ENCODE data around the gene KLHL3.

The KLHL3 gene

DNA sequence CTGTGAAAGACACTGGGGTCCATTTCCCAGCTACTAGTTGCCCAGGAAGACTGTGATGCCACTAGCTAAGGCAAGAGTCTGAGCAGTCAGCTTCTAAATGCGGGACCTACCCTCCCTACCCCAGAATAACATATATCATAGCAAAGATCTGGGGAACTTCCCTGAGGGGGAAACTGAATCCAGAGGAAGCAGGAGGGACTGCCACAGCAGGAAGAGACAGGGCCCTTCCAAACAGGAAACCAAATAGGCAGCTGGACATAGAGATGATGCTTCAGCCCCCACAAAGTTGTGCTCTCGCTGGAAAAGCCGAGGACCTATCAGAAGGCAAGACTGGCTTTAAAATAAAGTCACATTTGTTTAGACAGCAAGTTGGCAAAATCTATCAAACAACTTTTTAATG lies 51.1 kb downstream of the KLHL3 start:
- DNase-seq (ENCODE audit: low spot score) = no peak
- no peak overlapping the region for H3K18ac ChIP-seq (ENCODE audit: low read length)
- no peak overlapping the region for H4K8ac ChIP-seq (ENCODE audit: low read depth, low read length)
- no peak overlapping the region for H2BK120ac ChIP-seq (ENCODE audit: low read depth, low read length)
- no peak overlapping the region for H2AK5ac ChIP-seq (ENCODE audit: low read depth, low read length)
- no peak overlapping the region for H2AFZ ChIP-seq (ENCODE audit: low read length)
- no peak overlapping the region for H3K23ac ChIP-seq (ENCODE audit: low read depth, low read length, poor library complexity)
- H2BK15ac ChIP-seq (ENCODE audit: low read length) = no peak overlapping the region
- no CpG with 5 or more reads among the region's 3 CpGs for WGBS, 2 donors (ENCODE audit: extremely low coverage in 2 of 2, insufficient read length in 2 of 2, insufficient replicate concordance in 1 of 2)
- no peak overlapping the region for H2BK5ac ChIP-seq (ENCODE audit: low read length)
- H3K27ac ChIP-seq (replicated peaks; ENCODE audit: low read length) = no peak overlapping the region
- no peaks in the 10 kb centered on the region for H3K27me3 ChIP-seq (ENCODE audit: control insufficient read depth in 3 of 3, insufficient read depth in 3 of 3, low read depth in 1 of 3, low read length in 3 of 3)
- no peak overlapping the region for H3K4me2 ChIP-seq (ENCODE audit: insufficient read depth, low read length, poor library complexity, severe bottlenecking)
- H2BK12ac ChIP-seq (ENCODE audit: low read length) = no peak overlapping the region
- H3K36me3 ChIP-seq (replicated peaks in 1 of 2; ENCODE audit: control insufficient read depth in 2 of 2, insufficient read depth in 2 of 2, low read length in 2 of 2) = peaks cover 0 to 8% of the 10 kb centered on the region in 2 donors
- no peaks in the 10 kb centered on the region for H3K9me3 ChIP-seq (replicated peaks in 1 of 2; ENCODE audit: control insufficient read depth in 2 of 2, insufficient read depth in 1 of 2, low read depth in 1 of 2, low read length in 2 of 2)
- no peak overlapping the region for H3K4me3 ChIP-seq (ENCODE audit: low read length in 2 of 2)
- peaks cover 0 to 4% of the 10 kb centered on the region in 2 donors for H3K4me1 ChIP-seq (ENCODE audit: control insufficient read depth in 2 of 2, insufficient read depth in 1 of 2, low read depth in 1 of 2, low read length in 2 of 2)
- no peak overlapping the region for H3K9ac ChIP-seq (ENCODE audit: low read depth, low read length, poor library complexity)
- H4K91ac ChIP-seq (ENCODE audit: low read depth, low read length, poor library complexity) = no peak overlapping the region
- no peaks in the 10 kb centered on the region for H3K79me1 ChIP-seq (ENCODE audit: low read depth, low read length)
- H3K14ac ChIP-seq (ENCODE audit: low read length) = no peak overlapping the region
- no peak overlapping the region for H3K4ac ChIP-seq (ENCODE audit: low read length)

DNA sequence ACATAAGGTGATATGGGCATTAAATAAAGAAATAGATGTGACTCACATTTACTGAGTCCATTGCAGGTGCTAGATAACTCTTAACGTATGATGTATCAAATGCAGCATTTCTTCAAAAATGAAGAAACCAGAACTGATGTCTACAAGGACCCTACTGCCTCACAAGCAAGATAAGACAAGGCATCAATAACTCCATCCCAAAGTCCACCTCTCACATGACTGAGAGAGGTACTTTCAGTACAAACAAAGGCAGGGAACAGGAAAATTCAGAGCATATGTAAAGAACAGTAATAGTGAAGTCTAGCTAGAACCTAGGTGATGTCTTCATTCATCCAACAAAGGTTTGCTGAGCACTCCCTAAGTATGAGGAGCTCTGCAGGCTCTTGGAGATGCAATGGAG lies 54.7 kb downstream of the KLHL3 start:
- Histone ChIP-seq H2BK15ac (ENCODE audit: low read length) (no peak overlapping the region), H3K4ac (ENCODE audit: low read length) (no peak overlapping the region), H3K23ac (ENCODE audit: low read depth, low read length, poor library complexity) (no peak overlapping the region), H3K4me2 (ENCODE audit: insufficient read depth, low read length, poor library complexity, severe bottlenecking) (no peak overlapping the region), H3K4me1 (ENCODE audit: control insufficient read depth in 2 of 2, insufficient read depth in 1 of 2, low read depth in 1 of 2, low read length in 2 of 2) (peaks cover 0 to 4% of the 10 kb centered on the region in 2 donors), H3K9ac (ENCODE audit: low read depth, low read length, poor library complexity) (no peak overlapping the region), H2AFZ (ENCODE audit: low read length) (no peak overlapping the region), H2BK5ac (ENCODE audit: low read length) (no peak overlapping the region), H3K9me3 (replicated peaks in 1 of 2; ENCODE audit: control insufficient read depth in 2 of 2, insufficient read depth in 1 of 2, low read depth in 1 of 2, low read length in 2 of 2) (no peaks in the 10 kb centered on the region), H3K27me3 (ENCODE audit: control insufficient read depth in 3 of 3, insufficient read depth in 3 of 3, low read depth in 1 of 3, low read length in 3 of 3) (no peaks in the 10 kb centered on the region), H3K4me3 (ENCODE audit: low read length in 2 of 2) (no peak overlapping the region), H2BK120ac (ENCODE audit: low read depth, low read length) (no peak overlapping the region), H3K18ac (ENCODE audit: low read length) (no peak overlapping the region), H3K79me1 (ENCODE audit: low read depth, low read length) (no peaks in the 10 kb centered on the region), H3K14ac (ENCODE audit: low read length) (no peak overlapping the region), H2AK5ac (ENCODE audit: low read depth, low read length) (no peak overlapping the region), H4K91ac (ENCODE audit: low read depth, low read length, poor library complexity) (no peak overlapping the region), H2BK12ac (ENCODE audit: low read length) (no peak overlapping the region), H3K27ac (replicated peaks; ENCODE audit: low read length) (no peak overlapping the region), H3K36me3 (replicated peaks in 1 of 2; ENCODE audit: control insufficient read depth in 2 of 2, insufficient read depth in 2 of 2, low read length in 2 of 2) (peaks cover 0 to 2% of the 10 kb centered on the region in 2 donors), H4K8ac (ENCODE audit: low read depth, low read length) (no peak overlapping the region)
- WGBS, 2 donors (ENCODE audit: extremely low coverage in 2 of 2, insufficient read length in 2 of 2, insufficient replicate concordance in 1 of 2) = no CpG with 5 or more reads among the region's 1 CpG
- DNase-seq (ENCODE audit: low spot score) = no peak

DNA sequence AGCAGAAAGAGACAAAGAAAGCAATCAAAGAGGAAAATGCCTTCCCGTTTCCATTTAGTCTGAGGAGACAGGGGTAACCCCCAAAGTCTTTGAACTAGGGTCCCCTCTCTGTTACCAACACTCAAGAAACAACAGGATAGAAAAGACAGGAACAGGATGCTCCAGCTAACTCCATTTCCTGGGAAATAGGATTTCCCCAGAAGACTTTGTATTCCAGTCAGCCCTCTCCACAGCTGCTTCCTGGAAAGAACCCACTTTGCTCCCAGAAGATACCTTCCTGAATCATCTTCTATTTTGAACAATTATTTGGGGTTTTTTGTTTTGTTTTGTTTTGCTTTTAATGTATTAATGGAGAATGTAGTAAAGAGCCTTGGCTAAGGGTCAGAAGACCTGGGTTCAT lies 56.0 kb downstream of the KLHL3 start:
- no peak overlapping the region for H2AFZ ChIP-seq (ENCODE audit: low read length)
- H3K18ac ChIP-seq (ENCODE audit: low read length) = no peak overlapping the region
- H3K27ac ChIP-seq (replicated peaks; ENCODE audit: low read length) = no peak overlapping the region
- H2BK15ac ChIP-seq (ENCODE audit: low read length) = no peak overlapping the region
- no CpG with 5 or more reads among the region's 1 CpG for WGBS, 2 donors (ENCODE audit: extremely low coverage in 2 of 2, insufficient read length in 2 of 2, insufficient replicate concordance in 1 of 2)
- H3K4me1 ChIP-seq (ENCODE audit: control insufficient read depth in 2 of 2, insufficient read depth in 1 of 2, low read depth in 1 of 2, low read length in 2 of 2) = peaks cover 0 to 4% of the 10 kb centered on the region in 2 donors
- no peaks in the 10 kb centered on the region for H3K27me3 ChIP-seq (ENCODE audit: control insufficient read depth in 3 of 3, insufficient read depth in 3 of 3, low read depth in 1 of 3, low read length in 3 of 3)
- H3K4ac ChIP-seq (ENCODE audit: low read length) = no peak overlapping the region
- no peak overlapping the region for H3K4me2 ChIP-seq (ENCODE audit: insufficient read depth, low read length, poor library complexity, severe bottlenecking)
- H3K9me3 ChIP-seq (replicated peaks in 1 of 2; ENCODE audit: control insufficient read depth in 2 of 2, insufficient read depth in 1 of 2, low read depth in 1 of 2, low read length in 2 of 2) = no peaks in the 10 kb centered on the region
- no peak overlapping the region for H4K8ac ChIP-seq (ENCODE audit: low read depth, low read length)
- no peak overlapping the region for H2BK120ac ChIP-seq (ENCODE audit: low read depth, low read length)
- H3K9ac ChIP-seq (ENCODE audit: low read depth, low read length, poor library complexity) = no peak overlapping the region
- no peak overlapping the region for H2AK5ac ChIP-seq (ENCODE audit: low read depth, low read length)
- no peaks in the 10 kb centered on the region for H3K36me3 ChIP-seq (replicated peaks in 1 of 2; ENCODE audit: control insufficient read depth in 2 of 2, insufficient read depth in 2 of 2, low read length in 2 of 2)
- no peak overlapping the region for H4K91ac ChIP-seq (ENCODE audit: low read depth, low read length, poor library complexity)
- no peak overlapping the region for H2BK12ac ChIP-seq (ENCODE audit: low read length)
- H2BK5ac ChIP-seq (ENCODE audit: low read length) = no peak overlapping the region
- no peak overlapping the region for H3K4me3 ChIP-seq (ENCODE audit: low read length in 2 of 2)
- DNase-seq (ENCODE audit: low spot score) = no peak
- H3K79me1 ChIP-seq (ENCODE audit: low read depth, low read length) = no peaks in the 10 kb centered on the region
- no peak overlapping the region for H3K23ac ChIP-seq (ENCODE audit: low read depth, low read length, poor library complexity)
- H3K14ac ChIP-seq (ENCODE audit: low read length) = no peak overlapping the region

DNA sequence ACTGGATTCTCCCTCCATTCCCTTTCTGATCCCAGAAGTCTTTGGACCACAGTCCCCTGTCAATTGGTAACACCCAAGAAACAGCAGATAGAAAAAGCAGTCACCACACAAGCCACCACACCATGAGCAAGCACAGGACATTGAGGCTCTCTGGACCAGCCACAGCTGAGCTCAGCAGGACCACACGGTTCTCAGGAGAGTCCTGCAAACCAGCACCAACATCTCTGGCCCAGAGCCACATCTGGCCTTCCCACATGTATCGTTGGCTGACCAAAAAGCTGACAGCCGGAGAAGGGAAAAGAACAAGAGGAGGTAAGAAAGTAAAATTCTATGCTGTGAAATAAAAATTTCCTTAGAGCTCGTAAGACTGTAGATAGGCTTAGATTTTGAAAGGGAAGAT lies 56.7 kb downstream of the KLHL3 start:
- Histone ChIP-seq H3K14ac (ENCODE audit: low read length) (no peak overlapping the region), H3K4ac (ENCODE audit: low read length) (no peak overlapping the region), H3K18ac (ENCODE audit: low read length) (no peak overlapping the region), H3K4me3 (ENCODE audit: low read length in 2 of 2) (no peak overlapping the region), H3K4me2 (ENCODE audit: insufficient read depth, low read length, poor library complexity, severe bottlenecking) (no peak overlapping the region), H3K9ac (ENCODE audit: low read depth, low read length, poor library complexity) (no peak overlapping the region), H3K27me3 (ENCODE audit: control insufficient read depth in 3 of 3, insufficient read depth in 3 of 3, low read depth in 1 of 3, low read length in 3 of 3) (no peaks in the 10 kb centered on the region), H2BK15ac (ENCODE audit: low read length) (no peak overlapping the region), H2BK12ac (ENCODE audit: low read length) (no peak overlapping the region), H2AFZ (ENCODE audit: low read length) (no peak overlapping the region), H3K79me1 (ENCODE audit: low read depth, low read length) (no peaks in the 10 kb centered on the region), H4K8ac (ENCODE audit: low read depth, low read length) (no peak overlapping the region), H3K9me3 (replicated peaks in 1 of 2; ENCODE audit: control insufficient read depth in 2 of 2, insufficient read depth in 1 of 2, low read depth in 1 of 2, low read length in 2 of 2) (no peaks in the 10 kb centered on the region), H2BK5ac (ENCODE audit: low read length) (no peak overlapping the region), H3K4me1 (ENCODE audit: control insufficient read depth in 2 of 2, insufficient read depth in 1 of 2, low read depth in 1 of 2, low read length in 2 of 2) (peaks cover 0 to 2% of the 10 kb centered on the region in 2 donors), H2AK5ac (ENCODE audit: low read depth, low read length) (no peak overlapping the region), H3K23ac (ENCODE audit: low read depth, low read length, poor library complexity) (no peak overlapping the region), H3K27ac (replicated peaks; ENCODE audit: low read length) (no peak overlapping the region), H2BK120ac (ENCODE audit: low read depth, low read length) (no peak overlapping the region), H4K91ac (ENCODE audit: low read depth, low read length, poor library complexity) (no peak overlapping the region), H3K36me3 (replicated peaks in 1 of 2; ENCODE audit: control insufficient read depth in 2 of 2, insufficient read depth in 2 of 2, low read length in 2 of 2) (no peaks in the 10 kb centered on the region)
- no CpG with 5 or more reads among the region's 4 CpGs for WGBS, 2 donors (ENCODE audit: extremely low coverage in 2 of 2, insufficient read length in 2 of 2, insufficient replicate concordance in 1 of 2)
- DNase-seq (ENCODE audit: low spot score) = no peak

All from neuronal stem cell (in vitro differentiated cells).